ENCODE measurements around the gene ELFN1.

- no peak for TF ChIP-seq CTCF (IDR thresholded peaks at IDR 0.05 in 2 of 3, conservative IDR thresholded peaks at IDR 0.05 in 1 of 3; ENCODE audit: insufficient read depth in 2 of 3, low read depth in 1 of 3, low read length in 3 of 3)
- no peak for TF ChIP-seq SMAD2 (IDR thresholded peaks at IDR 0.05; ENCODE audit: low read depth, low read length)
- no peak for TF ChIP-seq TBP (optimal IDR thresholded peaks at IDR 0.05; ENCODE audit: low read depth, low read length)
- TF ChIP-seq POLR2AphosphoS5 (IDR thresholded peaks at IDR 0.05; ENCODE audit: control insufficient read depth, insufficient read depth, low read depth, low read length), result no peak
- no peak for TF ChIP-seq RB1 (IDR thresholded peaks at IDR 0.05; ENCODE audit: low read depth)
- TF ChIP-seq ZBTB43 (CRISPR knock-in tag; IDR thresholded peaks at IDR 0.05), result no peak
Observed at GRCh38 chr7:1646391-1646790, 23.7 kb upstream of the ELFN1 start.
